Activated CD8-positive, alpha-beta T cell treated with anti-CD3 and anti-CD28 coated beads for 36 hours (primary cell): ENCODE results near the gene GLG1. TPM values are rescaled to one million over a fixed set of nuclear protein-coding genes. Genes with fewer than 3 reads are reported as not detected.
A peak's percentile ranks its signal among the peaks of the same experiment; 100 is the strongest.

Experiments used
- ATAC-seq: fragments of 200-7000 bp; cut with Tn5 transposase; one replicate; pipeline ENCODE4 v1.10.0; 2021; ENCODE audit warnings: mild to moderate bottlenecking, moderate library complexity
- CTCF ChIA-PET: fragments of 350-600 bp; sonication (Branson Sonifier 250); formaldehyde crosslinking; loops from one replicate; lab custom pipeline; 2021; ENCODE audit warnings: antibody characterized with exemption; lab: Charles Lee
- POLR2A ChIA-PET: fragments of 350-600 bp; sonication (Branson Sonifier 250); formaldehyde crosslinking; loops from one replicate; lab custom pipeline; 2021; ENCODE audit warnings: antibody characterized with exemption; lab: Charles Lee
- DNase-seq: peaks from one replicate; pipeline ENCODE4 v3.0.0-alpha.2; 2020
- H3K27ac Mint-ChIP-seq: one replicate; pipeline ENCODE4 v1.8.0; 2021; ENCODE audit warnings: mild to moderate bottlenecking, mixed read lengths
- H3K27me3 Mint-ChIP-seq: one replicate; pipeline ENCODE4 v1.8.0; 2021; ENCODE audit warnings: mixed read lengths
- H3K36me3 Mint-ChIP-seq: one replicate; pipeline ENCODE4 v1.8.0; 2021; ENCODE audit warnings: low read depth, mixed read lengths
- H3K4me1 Mint-ChIP-seq: one replicate; pipeline ENCODE4 v1.8.0; 2021; ENCODE audit warnings: low read depth, mixed read lengths
- H3K4me3 Mint-ChIP-seq: one replicate; pipeline ENCODE4 v1.8.0; 2021; ENCODE audit warnings: mild to moderate bottlenecking, moderate library complexity, mixed read lengths
- H3K9me3 Mint-ChIP-seq: one replicate; pipeline ENCODE4 v1.8.0; 2021; ENCODE audit warnings: mixed read lengths
- CTCF ChIP-seq: fragments of 200-600 bp; IDR thresholded peaks from one replicate; pipeline ENCODE4 v1.8.0; 2022; ENCODE audit warnings: antibody characterized with exemption, mild to moderate bottlenecking
- intact Hi-C: fragments of 100-400 bp; cut with micrococcal nuclease; formaldehyde crosslinking; loops from one replicate; pipeline ENCODE4 v1.10.0; 2022
- total RNA-seq, 2 experiments: library from RNA; stranded (reverse); gene quantifications; one replicate each; pipeline ENCODE4 v1.2.3, GENCODE V29; 2021

The GLG1 gene
- total RNA-seq, 2 experiments from 2014 or later = 70.0 to 74.9 TPM

GRCh38 chr16:74650966-74651567 lies 44.2 kb upstream of the GLG1 start:
- Mint-ChIP-seq H3K9me3 (no peaks in the 10 kb centered on the region), H3K27me3 (no peaks in the 10 kb centered on the region), H3K4me1 (peaks cover 27% of the 10 kb centered on the region), H3K36me3 (peaks cover 47% of the 10 kb centered on the region), H3K27ac (no peak overlapping the region), H3K4me3 (no peak overlapping the region)
- ChIA-PET CTCF (interaction anchor here (0.6 to 3.4 kb wide), 16 partner anchors 10 to 202 kb away, joined by 3 to 20 read pairs (median 4); partner anchors contain the start of genes GLG1 and RFWD3), POLR2A (interaction anchor here (0.7 to 8.2 kb wide), 5 partner anchors 10 to 44 kb away, joined by 3 to 55 read pairs (median 4); partner anchors contain the start of genes GLG1 and RFWD3)
- ATAC-seq (no peak), DNase-seq (no peak)
- intact Hi-C loops = no loop called here
- peak; percentile 63 for TF ChIP-seq CTCF

GRCh38 chr16:74649839-74650504 lies 43.1 kb upstream of the GLG1 start:
- Mint-ChIP-seq H3K4me1 (peaks cover 21% of the 10 kb centered on the region), H3K9me3 (no peaks in the 10 kb centered on the region), H3K27ac (no peak overlapping the region), H3K4me3 (no peak overlapping the region), H3K36me3 (peaks cover 44% of the 10 kb centered on the region), H3K27me3 (no peaks in the 10 kb centered on the region)
- TF ChIP-seq CTCF = no peak
- CTCF ChIA-PET = interaction anchor here (0.6 to 3.4 kb wide), 4 partner anchors 16 to 182 kb away, joined by 3 to 20 read pairs (median 4); no protein-coding TSS in a partner anchor
- POLR2A ChIA-PET = interaction anchor here (0.6 to 8.2 kb wide), 6 partner anchors 7 to 48 kb away, joined by 3 to 55 read pairs (median 5); partner anchors contain the start of gene RFWD3
- intact Hi-C loops = no loop called here
- ATAC-seq (no peak), DNase-seq (no peak)

DNA sequence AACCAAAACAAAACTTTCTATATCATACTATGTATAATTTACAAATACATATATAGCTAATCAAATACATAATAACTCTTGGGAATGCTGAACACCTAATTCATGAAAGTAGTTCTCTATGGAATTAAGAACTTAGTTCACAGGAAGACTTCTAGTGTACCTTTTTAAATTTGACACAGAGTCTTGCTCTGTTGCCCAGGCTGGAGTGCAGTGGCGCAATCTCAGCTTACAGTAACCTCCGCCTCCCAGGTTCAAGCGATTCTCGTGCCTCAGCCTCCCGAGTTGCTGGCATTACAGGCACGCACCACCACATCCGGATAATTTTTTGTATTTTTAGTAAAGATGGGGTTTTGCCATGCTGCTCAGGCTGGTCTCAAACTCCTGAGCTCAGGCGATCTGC lies 35.1 kb upstream of the GLG1 start:
- H3K36me3 Mint-ChIP-seq = peaks cover 40% of the 10 kb centered on the region
- ATAC-seq (no peak), DNase-seq (no peak)
- intact Hi-C loops = no loop called here
- H3K4me3 Mint-ChIP-seq = no peak overlapping the region
- no peaks in the 10 kb centered on the region for H3K9me3 Mint-ChIP-seq
- CTCF ChIA-PET = interaction anchor here (1.0 to 1.6 kb wide), 2 partner anchors 10 kb away, joined by 3 to 7 read pairs; no protein-coding TSS in a partner anchor
- H3K27me3 Mint-ChIP-seq = no peaks in the 10 kb centered on the region
- peaks cover 2% of the 10 kb centered on the region for H3K4me1 Mint-ChIP-seq
- no peak overlapping the region for H3K27ac Mint-ChIP-seq
- POLR2A ChIA-PET = interaction anchor here (0.7 kb wide), 1 partner anchor 18 kb away, joined by 3 read pairs; no protein-coding TSS in a partner anchor
- TF ChIP-seq CTCF = no peak

GRCh38 chr16:74637742-74638453 lies 31.0 kb upstream of the GLG1 start:
- no peaks in the 10 kb centered on the region for H3K9me3 Mint-ChIP-seq
- H3K4me1 Mint-ChIP-seq = peaks cover 2% of the 10 kb centered on the region
- H3K4me3 Mint-ChIP-seq = no peak overlapping the region
- TF ChIP-seq CTCF = no peak
- no peaks in the 10 kb centered on the region for H3K27me3 Mint-ChIP-seq
- CTCF ChIA-PET = interaction anchor here (1.5 to 3.0 kb wide), 2 partner anchors 14 to 26 kb away, joined by 3 to 10 read pairs; no protein-coding TSS in a partner anchor
- peaks cover 34% of the 10 kb centered on the region for H3K36me3 Mint-ChIP-seq
- intact Hi-C loops = no loop called here
- H3K27ac Mint-ChIP-seq = no peak overlapping the region
- DNase-seq (no peak), ATAC-seq (no peak)
- POLR2A ChIA-PET = interaction anchor here (0.7 to 1.1 kb wide), 2 partner anchors 19 to 80 kb away, joined by 3 read pairs; no protein-coding TSS in a partner anchor
